GM19372 (cell line): ENCODE measurements around the gene TRPM7.
"Not testable (repeated sequence)": the region's sequence is repeated elsewhere in the genome, so short reads cannot be mapped to it uniquely, and the experiment has no call there.

ENCODE experiments used
- ATAC-seq: cut with Tn5 transposase; IDR thresholded peaks from one replicate; pipeline ENCODE4 v1.9.1; 2021; ENCODE audit warnings: mild to moderate bottlenecking, low read depth, moderate library complexity; ENCODE audit not compliant: unreplicated experiment

TRPM7 gene

GRCh38 chr15:50686469-50687301 is at the start of gene TRPM7:
TSS of gene TRPM7 (minus strand) at chr15:50686797. CDS start at chr15:50686533, 264 bp downstream.
- peak; percentile 79 for ATAC-seq

- no peak for ATAC-seq
Measured at GRCh38 chr15:50735156-50735555, 48.6 kb upstream of the TRPM7 start.

GRCh38 chr15:50726315-50726714 is 39.7 kb upstream of the TRPM7 start:
- ATAC-seq = no peak

GRCh38 chr15:50718700-50719125 is 32.1 kb upstream of the TRPM7 start:
- no peak for ATAC-seq

GRCh38 chr15:50712018-50712417 is 25.4 kb upstream of the TRPM7 start:
- ATAC-seq = no peak

GRCh38 chr15:50710585-50710984 is 24.0 kb upstream of the TRPM7 start:
- ATAC-seq = no peak

GRCh38 chr15:50707878-50708427 is 21.4 kb upstream of the TRPM7 start:
- no peak for ATAC-seq

- no peak for ATAC-seq
Measured at GRCh38 chr15:50702762-50703334, 16.3 kb upstream of the TRPM7 start.

GRCh38 chr15:50698101-50698500 is 11.5 kb upstream of the TRPM7 start:
- no peak for ATAC-seq

- no peak for ATAC-seq
Measured at GRCh38 chr15:50697109-50697797, 10.7 kb upstream of the TRPM7 start.

- not testable (repeated sequence) for ATAC-seq
Measured at GRCh38 chr15:50694634-50695165, 8.1 kb upstream of the TRPM7 start.

- ATAC-seq = peak; percentile 1
Measured at GRCh38 chr15:50687302-50687902, 805 bp upstream of the TRPM7 start.

- ATAC-seq = peak; percentile 52
Measured at GRCh38 chr15:50685976-50686468, 575 bp downstream of the TRPM7 start.

- no peak for ATAC-seq
Measured at GRCh38 chr15:50685191-50685975, 1.2 kb downstream of the TRPM7 start.

GRCh38 chr15:50681467-50681866 is 5.1 kb downstream of the TRPM7 start:
- no peak for ATAC-seq

GRCh38 chr15:50676799-50677483 is 9.7 kb downstream of the TRPM7 start:
- no peak for ATAC-seq

- ATAC-seq = no peak
Measured at GRCh38 chr15:50675535-50676144, 11.0 kb downstream of the TRPM7 start.

GRCh38 chr15:50670115-50670514 is 16.5 kb downstream of the TRPM7 start:
- no peak for ATAC-seq
